SK-N-MC (cell line): ENCODE results near the gene CLEC17A.

ENCODE experiments used
- EZH2 ChIP-seq: fragments of 200-600 bp; sonication (generic); IDR thresholded peaks from one replicate; pipeline ENCODE4 v1.6.1; 2017; ENCODE audit warnings: antibody characterized with exemption
- POLR2AphosphoS5 ChIP-seq: IDR thresholded peaks from 2 replicates; pipeline ENCODE4 v1.6.1; 2012; ENCODE audit warnings: mild to moderate bottlenecking, low read depth, low read length, borderline replicate concordance

- TF ChIP-seq POLR2AphosphoS5: no peak
- TF ChIP-seq EZH2: no peak
Measured at GRCh38 chr19:14560776-14561108, 22.1 kb upstream of the CLEC17A start.
